Activated CD8-positive, alpha-beta memory T cell treated with anti-CD3 and anti-CD28 coated beads for 24 hours (primary cell): Measurements from ENCODE around the gene DOCK2.
"Not testable (repeated sequence)": the region's sequence is repeated elsewhere in the genome, so short reads cannot be mapped to it uniquely, and the experiment has no call there.

ENCODE experiments used
- DNase-seq: peaks from one replicate; pipeline ENCODE4 v3.0.0-alpha.2; 2020

Gene DOCK2

GRCh38 chr5:169798438-169798837 lies 161.4 kb downstream of the DOCK2 start:
- no peak for DNase-seq

GRCh38 chr5:169798906-169799660 lies 162.0 kb downstream of the DOCK2 start:
- DNase-seq = no peak

- no peak for DNase-seq
Measured at GRCh38 chr5:169801324-169801777, 164.3 kb downstream of the DOCK2 start.

- no peak for DNase-seq
Measured at GRCh38 chr5:169801781-169802180, 164.7 kb downstream of the DOCK2 start.

- DNase-seq = no peak
Measured at GRCh38 chr5:169803077-169803981, 166.3 kb downstream of the DOCK2 start.

- DNase-seq = no peak
Measured at GRCh38 chr5:169804861-169805260, 167.8 kb downstream of the DOCK2 start.

- peak; percentile 71 for DNase-seq
Measured at GRCh38 chr5:169805527-169805934, 168.5 kb downstream of the DOCK2 start.

- no peak for DNase-seq
Measured at GRCh38 chr5:169805937-169806700, 169.0 kb downstream of the DOCK2 start.

- no peak for DNase-seq
Measured at GRCh38 chr5:169808118-169808581, 171.1 kb downstream of the DOCK2 start.

GRCh38 chr5:169808880-169809279 lies 171.8 kb downstream of the DOCK2 start:
- not testable (repeated sequence) for DNase-seq

- no peak for DNase-seq
Measured at GRCh38 chr5:169809281-169809680, 172.2 kb downstream of the DOCK2 start.

- no peak for DNase-seq
Measured at GRCh38 chr5:169810524-169810923, 173.4 kb downstream of the DOCK2 start.

GRCh38 chr5:169811023-169811422 lies 173.9 kb downstream of the DOCK2 start:
- DNase-seq = no peak

- DNase-seq = no peak
Measured at GRCh38 chr5:169811680-169812079, 174.6 kb downstream of the DOCK2 start.

- DNase-seq = no peak
Measured at GRCh38 chr5:169812786-169813185, 175.7 kb downstream of the DOCK2 start.

- no peak for DNase-seq
Measured at GRCh38 chr5:169814045-169814444, 177.0 kb downstream of the DOCK2 start.

GRCh38 chr5:169814522-169814921 lies 177.4 kb downstream of the DOCK2 start:
- no peak for DNase-seq

- no peak for DNase-seq
Measured at GRCh38 chr5:169817031-169817430, 180.0 kb downstream of the DOCK2 start.

GRCh38 chr5:169826618-169827017 lies 189.5 kb downstream of the DOCK2 start:
- no peak for DNase-seq

GRCh38 chr5:169827769-169828168 lies 190.7 kb downstream of the DOCK2 start:
- DNase-seq = no peak

- DNase-seq = no peak
Measured at GRCh38 chr5:169828385-169828784, 191.3 kb downstream of the DOCK2 start.

GRCh38 chr5:169831331-169831730 lies 194.3 kb downstream of the DOCK2 start:
- no peak for DNase-seq

- DNase-seq = no peak
Measured at GRCh38 chr5:169832304-169832703, 195.2 kb downstream of the DOCK2 start.
